ENCODE results near the gene AKT1S1.

Gene AKT1S1

GRCh38 chr19:49847731-49848696 is 29.1 kb downstream of the AKT1S1 start:
- Mint-ChIP-seq H3K4me3 (no peak overlapping the region), H3K9me3 (peaks cover 5% of the 10 kb centered on the region), H3K4me1 (peaks cover 32% of the 10 kb centered on the region), H3K27me3 (no peaks in the 10 kb centered on the region), H3K27ac (no peak overlapping the region), H3K36me3 (no peaks in the 10 kb centered on the region)

- peaks cover 5% of the 10 kb centered on the region for H3K9me3 Mint-ChIP-seq
- no peaks in the 10 kb centered on the region for H3K27me3 Mint-ChIP-seq
- H3K4me3 Mint-ChIP-seq = no peak overlapping the region
- no peaks in the 10 kb centered on the region for H3K36me3 Mint-ChIP-seq
- H3K4me1 Mint-ChIP-seq = peaks cover 21% of the 10 kb centered on the region
- H3K27ac Mint-ChIP-seq = no peak overlapping the region
Observed at GRCh38 chr19:49846408-49846807, 30.7 kb downstream of the AKT1S1 start.

- H3K4me1 Mint-ChIP-seq = peaks cover 21% of the 10 kb centered on the region
- H3K27me3 Mint-ChIP-seq = no peaks in the 10 kb centered on the region
- no peak overlapping the region for H3K27ac Mint-ChIP-seq
- no peaks in the 10 kb centered on the region for H3K36me3 Mint-ChIP-seq
- H3K9me3 Mint-ChIP-seq = peaks cover 5% of the 10 kb centered on the region
- no peak overlapping the region for H3K4me3 Mint-ChIP-seq
Observed at GRCh38 chr19:49845414-49845813, 31.7 kb downstream of the AKT1S1 start.

GRCh38 chr19:49844138-49845095 is 32.7 kb downstream of the AKT1S1 start:
- H3K27me3 Mint-ChIP-seq = no peaks in the 10 kb centered on the region
- peaks cover 13% of the 10 kb centered on the region for H3K4me1 Mint-ChIP-seq

GRCh38 chr19:49843265-49843664 is 33.9 kb downstream of the AKT1S1 start:
- Mint-ChIP-seq H3K27ac (no peak overlapping the region), H3K4me1 (peaks cover 3% of the 10 kb centered on the region), H3K4me3 (no peak overlapping the region)

More at GRCh38 chr19:49844138-49845095, 32.7 kb downstream of the AKT1S1 start:
- Mint-ChIP-seq H3K27ac (no peak overlapping the region), H3K9me3 (peaks cover 5% of the 10 kb centered on the region), H3K36me3 (no peaks in the 10 kb centered on the region), H3K4me3 (no peak overlapping the region)

GRCh38 chr19:49840736-49841249 is 36.4 kb downstream of the AKT1S1 start:
- Mint-ChIP-seq H3K27ac (no peak overlapping the region), H3K27me3 (no peaks in the 10 kb centered on the region)

More at GRCh38 chr19:49843265-49843664, 33.9 kb downstream of the AKT1S1 start:
- no peaks in the 10 kb centered on the region for H3K27me3 Mint-ChIP-seq
- H3K9me3 Mint-ChIP-seq = no peaks in the 10 kb centered on the region
- H3K36me3 Mint-ChIP-seq = peaks cover 8% of the 10 kb centered on the region

GRCh38 chr19:49840321-49840720 is 36.8 kb downstream of the AKT1S1 start:
- no peaks in the 10 kb centered on the region for H3K9me3 Mint-ChIP-seq
- no peaks in the 10 kb centered on the region for H3K4me1 Mint-ChIP-seq

More at GRCh38 chr19:49840736-49841249, 36.4 kb downstream of the AKT1S1 start:
- no peaks in the 10 kb centered on the region for H3K9me3 Mint-ChIP-seq
- peaks cover 13% of the 10 kb centered on the region for H3K36me3 Mint-ChIP-seq
- no peak overlapping the region for H3K4me3 Mint-ChIP-seq
- H3K4me1 Mint-ChIP-seq = no peaks in the 10 kb centered on the region

GRCh38 chr19:49839713-49840112 is 37.4 kb downstream of the AKT1S1 start:
- Mint-ChIP-seq H3K27ac (no peak overlapping the region), H3K4me3 (no peak overlapping the region), H3K9me3 (no peaks in the 10 kb centered on the region), H3K36me3 (peaks cover 15% of the 10 kb centered on the region), H3K4me1 (no peaks in the 10 kb centered on the region), H3K27me3 (no peaks in the 10 kb centered on the region)

More at GRCh38 chr19:49840321-49840720, 36.8 kb downstream of the AKT1S1 start:
- H3K27ac Mint-ChIP-seq = no peak overlapping the region
- no peak overlapping the region for H3K4me3 Mint-ChIP-seq
- H3K27me3 Mint-ChIP-seq = no peaks in the 10 kb centered on the region
- peaks cover 13% of the 10 kb centered on the region for H3K36me3 Mint-ChIP-seq

- no peaks in the 10 kb centered on the region for H3K4me1 Mint-ChIP-seq
- peaks cover 16% of the 10 kb centered on the region for H3K36me3 Mint-ChIP-seq
- no peaks in the 10 kb centered on the region for H3K9me3 Mint-ChIP-seq
- H3K4me3 Mint-ChIP-seq = no peak overlapping the region
- H3K27me3 Mint-ChIP-seq = no peaks in the 10 kb centered on the region
- H3K27ac Mint-ChIP-seq = no peak overlapping the region
Observed at GRCh38 chr19:49838885-49839588, 38.1 kb downstream of the AKT1S1 start.

- H3K27ac Mint-ChIP-seq = no peak overlapping the region
- no peak overlapping the region for H3K4me3 Mint-ChIP-seq
- no peaks in the 10 kb centered on the region for H3K4me1 Mint-ChIP-seq
- H3K27me3 Mint-ChIP-seq = no peaks in the 10 kb centered on the region
- peaks cover 16% of the 10 kb centered on the region for H3K36me3 Mint-ChIP-seq
- H3K9me3 Mint-ChIP-seq = no peaks in the 10 kb centered on the region
Observed at GRCh38 chr19:49837425-49837824, 39.7 kb downstream of the AKT1S1 start.

- no peaks in the 10 kb centered on the region for H3K27me3 Mint-ChIP-seq
- H3K4me3 Mint-ChIP-seq = no peak overlapping the region
- no peaks in the 10 kb centered on the region for H3K9me3 Mint-ChIP-seq
- H3K36me3 Mint-ChIP-seq = peaks cover 16% of the 10 kb centered on the region
- no peaks in the 10 kb centered on the region for H3K4me1 Mint-ChIP-seq
- no peak overlapping the region for H3K27ac Mint-ChIP-seq
Observed at GRCh38 chr19:49837009-49837310, 40.2 kb downstream of the AKT1S1 start.

- no peaks in the 10 kb centered on the region for H3K4me1 Mint-ChIP-seq
- H3K36me3 Mint-ChIP-seq = peaks cover 16% of the 10 kb centered on the region
- no peak overlapping the region for H3K27ac Mint-ChIP-seq
- no peaks in the 10 kb centered on the region for H3K27me3 Mint-ChIP-seq
- H3K9me3 Mint-ChIP-seq = no peaks in the 10 kb centered on the region
- H3K4me3 Mint-ChIP-seq = no peak overlapping the region
Observed at GRCh38 chr19:49836176-49837008, 40.8 kb downstream of the AKT1S1 start.

GRCh38 chr19:49835562-49835961 is 41.6 kb downstream of the AKT1S1 start:
- H3K4me1 Mint-ChIP-seq = no peaks in the 10 kb centered on the region
- no peaks in the 10 kb centered on the region for H3K27me3 Mint-ChIP-seq
- H3K36me3 Mint-ChIP-seq = peaks cover 16% of the 10 kb centered on the region
- H3K27ac Mint-ChIP-seq = no peak overlapping the region
- H3K4me3 Mint-ChIP-seq = no peak overlapping the region
- no peaks in the 10 kb centered on the region for H3K9me3 Mint-ChIP-seq

- H3K36me3 Mint-ChIP-seq = peaks cover 11% of the 10 kb centered on the region
- no peaks in the 10 kb centered on the region for H3K27me3 Mint-ChIP-seq
- H3K9me3 Mint-ChIP-seq = no peaks in the 10 kb centered on the region
- H3K4me3 Mint-ChIP-seq = no peak overlapping the region
- H3K27ac Mint-ChIP-seq = no peak overlapping the region
- H3K4me1 Mint-ChIP-seq = no peaks in the 10 kb centered on the region
Observed at GRCh38 chr19:49833599-49833998, 43.6 kb downstream of the AKT1S1 start.

Measured in activated naive CD4-positive, alpha-beta T cell treated with anti-CD3 and anti-CD28 coated beads, Interleukin-2, amount 50 U/mL, for 24 hours (primary cell).